Left lung (tissue), 10 donors: Measurements from ENCODE around the gene KIAA1671. TPM values are rescaled to one million over a fixed set of nuclear protein-coding genes. Genes with fewer than 3 reads are reported as not detected.

Experiments
- ATAC-seq: fragments of 200-7000 bp; cut with Tn5 transposase; one replicate; pipeline ENCODE4 v1.9.1; 2020; ENCODE audit warnings: moderate library complexity
- DNase-seq, 4 donors: peaks; one replicate each; pipeline ENCODE4 v3.0.0-alpha.2; 2013 to 2020
- H3K27ac ChIP-seq, 2 donors: fragments of 200-600 bp; sonication (generic) in 1 of 2; one replicate each; pipeline versions ENCODE4 v1.5.0 to v1.8.0; 2020 to 2021
- H3K27me3 ChIP-seq, 2 donors: fragments of 200-600 bp; sonication (generic) in 1 of 2; one replicate each; pipeline versions ENCODE4 v1.5.0 to v1.8.0; 2020 to 2021
- H3K36me3 ChIP-seq, 2 donors: fragments of 200-600 bp; sonication (generic) in 1 of 2; one replicate each; pipeline versions ENCODE4 v1.5.0 to v1.8.0; 2020 to 2021
- H3K4me1 ChIP-seq, 2 donors: fragments of 200-600 bp; one replicate each; pipeline ENCODE4 v1.8.0; 2021
- H3K4me3 ChIP-seq, 2 donors: fragments of 200-600 bp; sonication (generic) in 1 of 2; one replicate each; pipeline versions ENCODE4 v1.5.0 to v1.8.0; 2020 to 2021; ENCODE audit warnings: mild to moderate bottlenecking in 1 of 2
- H3K9me3 ChIP-seq, 2 donors: fragments of 200-600 bp; sonication (generic) in 1 of 2; one replicate each; pipeline versions ENCODE4 v1.5.0 to v1.8.0; 2020 to 2021
- CTCF ChIP-seq, 2 donors: fragments of 200-600 bp; sonication (generic) in 1 of 2; IDR thresholded peaks; one replicate each; pipeline versions ENCODE4 v1.5.0 to v1.8.0; 2021; ENCODE audit warnings: antibody characterized with exemption in 2 of 2
- intact Hi-C, 2 donors: fragments of 100-400 bp; cut with DNase I; formaldehyde crosslinking; loops; one replicate each; pipeline versions ENCODE4 v1.11.2 to v1.14.2; 2022
- polyA plus RNA-seq, 6 donors: library from polyadenylated mRNA; unstranded; fragments of 120-200 nt; gene quantifications; one replicate each; pipeline ENCODE4 v1.2.1, GENCODE V29; 2013; ENCODE audit not compliant: insufficient read length in 6 of 6
- total RNA-seq, 2 donors: library from RNA; stranded (reverse); fragmentation: NEBNext Ultra II Directional; extraction: Animal tissue kit (Norgen Biotek cat#: 25700); gene quantifications; one replicate each; pipeline ENCODE4 v1.2.1, GENCODE V29; 2021
- donor health status: DM: no; HTN: yes; CAD: no.
- donor health status: DM: no; HTN: no; CAD: no.

The KIAA1671 gene
- total and polyA plus RNA-seq, 8 donors: 19.4 to 35.0 (median 23.4) TPM

GRCh38 chr22:25085930-25086901 is 133.7 kb downstream of the KIAA1671 start:
- ATAC-seq (peak; percentile 37), DNase-seq (peak in 1 of 4 donors; percentile 48)
- Histone ChIP-seq H3K36me3 (no peaks in the 10 kb centered on the region), H3K4me1 (peaks cover 0 to 9% of the 10 kb centered on the region in 2 donors), H3K27ac (no peak overlapping the region), H3K9me3 (no peaks in the 10 kb centered on the region), H3K4me3 (no peak overlapping the region), H3K27me3 (no peaks in the 10 kb centered on the region)
- intact Hi-C loops: no loop called here
- no peak for TF ChIP-seq CTCF (IDR thresholded peaks at IDR 0.05)

GRCh38 chr22:25086902-25087282 is 134.4 kb downstream of the KIAA1671 start:
- intact Hi-C loops: no loop called here
- no peaks in the 10 kb centered on the region for H3K36me3 ChIP-seq
- no peak for TF ChIP-seq CTCF (IDR thresholded peaks at IDR 0.05)
- no peak overlapping the region for H3K4me3 ChIP-seq
- no peaks in the 10 kb centered on the region for H3K27me3 ChIP-seq
- no peak for ATAC-seq
- H3K4me1 ChIP-seq: peaks cover 0 to 9% of the 10 kb centered on the region in 2 donors
- no peak for DNase-seq
- H3K9me3 ChIP-seq: no peaks in the 10 kb centered on the region
- H3K27ac ChIP-seq: no peak overlapping the region

- H3K36me3 ChIP-seq: no peaks in the 10 kb centered on the region
- peaks cover 0 to 9% of the 10 kb centered on the region in 2 donors for H3K4me1 ChIP-seq
- ATAC-seq (no peak), DNase-seq (no peak)
- no peaks in the 10 kb centered on the region for H3K9me3 ChIP-seq
- intact Hi-C loops: no loop called here
- H3K27me3 ChIP-seq: no peaks in the 10 kb centered on the region
- no peak for TF ChIP-seq CTCF (IDR thresholded peaks at IDR 0.05)
- no peak overlapping the region for H3K27ac ChIP-seq
- no peak overlapping the region for H3K4me3 ChIP-seq
Observed at GRCh38 chr22:25090225-25090890, 137.8 kb downstream of the KIAA1671 start.

- no peak for ATAC-seq
- DNase-seq: no peak
- peaks cover 0 to 1% of the 10 kb centered on the region in 2 donors for H3K4me1 ChIP-seq
- no peak overlapping the region for H3K4me3 ChIP-seq
- H3K36me3 ChIP-seq: no peaks in the 10 kb centered on the region
- TF ChIP-seq CTCF (IDR thresholded peaks at IDR 0.05): no peak
- no peaks in the 10 kb centered on the region for H3K9me3 ChIP-seq
- H3K27me3 ChIP-seq: no peaks in the 10 kb centered on the region
- no peak overlapping the region for H3K27ac ChIP-seq
- intact Hi-C loops: no loop called here
Observed at GRCh38 chr22:25091458-25091857, 138.9 kb downstream of the KIAA1671 start.

GRCh38 chr22:25092119-25092518 is 139.6 kb downstream of the KIAA1671 start:
- no peaks in the 10 kb centered on the region for H3K36me3 ChIP-seq
- DNase-seq: no peak
- no peak overlapping the region for H3K4me3 ChIP-seq
- no peaks in the 10 kb centered on the region for H3K4me1 ChIP-seq
- TF ChIP-seq CTCF (IDR thresholded peaks at IDR 0.05): no peak
- intact Hi-C loops: no loop called here
- H3K9me3 ChIP-seq: no peaks in the 10 kb centered on the region
- H3K27me3 ChIP-seq: no peaks in the 10 kb centered on the region
- H3K27ac ChIP-seq: no peak overlapping the region
- no peak for ATAC-seq
